Hematopoietic multipotent progenitor cell treated with erythropoietin and hydrocortisone succinate and interleukin-3 and kit ligand, for 15 days (in vitro differentiated cells): ENCODE results near the gene IL1F10.

Source experiments
- DNase-seq: peaks from one replicate; pipeline ENCODE4 v3.0.0-alpha.2; 2015; ENCODE audit warnings: low spot score

Gene IL1F10

GRCh38 chr2:113058998-113059960 lies 8.5 kb upstream of the IL1F10 start, which contains the start of gene IL36RN:
Gene IL36RN, plus strand, starts transcription at chr2:113059198. Its CDS starts 241 bp downstream, at chr2:113059439.
- no peak for DNase-seq

DNA sequence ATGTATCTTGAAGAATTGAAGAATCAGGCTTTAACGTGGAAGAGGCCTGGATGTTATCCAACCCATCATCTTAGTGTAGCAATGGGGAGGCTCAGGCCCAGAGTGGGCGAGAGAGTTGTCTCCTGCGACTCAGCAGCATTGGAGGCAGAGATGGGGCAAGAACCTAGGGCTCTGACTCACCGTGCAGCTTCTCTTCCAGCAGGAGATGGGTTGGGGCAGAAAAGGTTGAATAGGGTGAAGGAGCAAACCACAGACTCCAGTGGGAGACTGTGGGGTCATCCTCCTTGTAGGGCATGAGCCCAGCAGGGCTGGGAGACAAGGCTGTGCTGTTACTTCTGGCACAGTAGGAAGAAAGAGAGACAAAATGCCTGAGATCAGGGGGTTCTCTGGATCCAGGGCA lies 7.4 kb upstream of the IL1F10 start:
- DNase-seq = no peak

DNA sequence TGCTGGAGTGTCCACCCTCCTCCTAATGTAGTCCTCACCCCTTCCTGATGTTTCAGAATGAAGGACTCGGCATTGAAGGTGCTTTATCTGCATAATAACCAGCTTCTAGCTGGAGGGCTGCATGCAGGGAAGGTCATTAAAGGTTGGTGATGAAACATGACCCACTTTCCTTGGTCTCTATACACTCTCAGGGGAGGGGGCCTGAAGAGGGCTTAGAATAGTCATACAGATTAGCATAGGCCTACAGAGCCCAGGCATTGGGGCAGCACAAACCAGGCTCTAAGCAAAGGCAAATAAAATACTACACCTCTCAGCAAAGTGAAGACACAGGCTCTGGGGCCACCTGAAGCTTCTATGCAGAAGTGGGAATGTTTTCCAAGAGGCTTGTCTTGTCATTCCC lies 7.0 kb upstream of the IL1F10 start:
- DNase-seq = no peak

GRCh38 chr2:113061241-113061640 lies 6.5 kb upstream of the IL1F10 start:
- DNase-seq = no peak

- no peak for DNase-seq
Observed at GRCh38 chr2:113061896-113062770, 5.6 kb upstream of the IL1F10 start.

- DNase-seq = no peak
Observed at GRCh38 chr2:113064281-113064680, 3.5 kb upstream of the IL1F10 start.

DNA sequence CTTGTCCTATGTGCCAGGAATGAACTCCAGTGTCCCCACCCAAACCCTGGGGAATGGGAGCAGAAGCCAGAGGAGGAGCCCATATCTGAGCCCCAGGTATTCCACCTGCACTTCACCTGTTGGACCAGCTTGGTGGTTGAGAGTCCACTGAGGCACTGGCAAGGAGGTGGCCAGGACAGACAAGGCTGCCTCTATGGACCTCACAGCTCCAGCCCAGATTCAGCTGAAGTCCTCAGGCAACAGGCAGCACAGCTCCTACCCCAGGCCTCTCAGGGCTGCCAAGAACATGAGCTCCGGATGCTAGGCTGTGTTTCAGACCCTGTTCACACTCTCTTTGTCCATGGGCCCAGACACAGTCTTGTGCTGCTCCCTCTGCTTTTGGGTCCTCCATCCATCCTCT lies 2.9 kb upstream of the IL1F10 start:
- DNase-seq = no peak

- no peak for DNase-seq
Observed at GRCh38 chr2:113068249-113068648, 479 bp downstream of the IL1F10 start.

DNA sequence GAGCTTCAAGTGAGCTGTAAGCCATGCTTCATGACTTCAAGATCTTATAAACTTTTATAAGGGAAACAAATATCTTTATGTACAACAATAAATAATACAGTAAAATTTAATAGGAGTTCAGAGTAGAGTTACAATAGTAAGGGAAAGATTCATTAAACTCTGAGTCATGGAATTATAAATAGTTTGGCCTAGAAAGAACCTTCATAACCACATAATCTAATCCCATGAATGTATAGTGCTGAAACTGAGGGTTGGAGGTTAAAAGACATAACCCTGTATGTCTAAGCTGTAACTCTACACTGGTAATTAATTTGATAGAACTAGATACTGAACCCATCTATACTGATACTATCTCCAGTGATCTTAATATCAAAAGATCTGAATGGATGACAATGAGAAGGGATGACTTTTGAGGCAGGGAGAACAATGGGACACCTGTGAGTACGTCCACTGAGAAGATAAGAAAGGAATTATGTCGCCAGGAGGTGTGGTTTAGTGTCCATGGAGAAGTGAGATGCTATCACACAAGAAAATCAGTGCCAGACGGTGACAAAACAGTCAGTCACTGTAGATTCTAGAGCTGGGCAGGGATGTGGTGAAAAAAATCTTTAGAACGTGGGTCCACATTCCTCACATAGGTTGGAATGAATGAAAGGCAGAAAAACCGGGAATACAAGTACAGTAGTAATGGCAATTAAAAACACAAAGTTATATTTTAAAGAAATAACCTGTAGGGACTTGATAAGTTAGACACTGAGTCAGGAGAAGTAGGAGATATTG lies 1.1 kb downstream of the IL1F10 start:
- no peak for DNase-seq

- no peak for DNase-seq
Observed at GRCh38 chr2:113069676-113070605, 2.2 kb downstream of the IL1F10 start.

DNA sequence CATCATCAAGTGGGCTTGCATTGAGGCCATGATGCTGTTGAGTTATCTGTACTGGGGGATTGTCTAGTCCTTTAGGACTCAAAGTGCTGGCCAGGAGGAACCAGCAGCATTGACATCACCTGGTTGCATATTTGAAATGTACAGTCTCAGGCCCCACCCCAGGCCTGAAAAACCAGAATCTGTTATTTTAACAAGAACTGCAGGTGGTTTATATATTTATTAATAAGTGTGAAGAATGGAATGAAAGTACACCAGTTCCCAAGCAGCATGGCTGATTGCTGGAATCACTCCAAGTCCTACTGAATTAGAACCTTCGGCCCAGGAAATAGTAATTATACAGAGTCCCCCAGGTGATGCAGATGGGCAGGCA lies 2.8 kb downstream of the IL1F10 start:
- DNase-seq = no peak

DNA sequence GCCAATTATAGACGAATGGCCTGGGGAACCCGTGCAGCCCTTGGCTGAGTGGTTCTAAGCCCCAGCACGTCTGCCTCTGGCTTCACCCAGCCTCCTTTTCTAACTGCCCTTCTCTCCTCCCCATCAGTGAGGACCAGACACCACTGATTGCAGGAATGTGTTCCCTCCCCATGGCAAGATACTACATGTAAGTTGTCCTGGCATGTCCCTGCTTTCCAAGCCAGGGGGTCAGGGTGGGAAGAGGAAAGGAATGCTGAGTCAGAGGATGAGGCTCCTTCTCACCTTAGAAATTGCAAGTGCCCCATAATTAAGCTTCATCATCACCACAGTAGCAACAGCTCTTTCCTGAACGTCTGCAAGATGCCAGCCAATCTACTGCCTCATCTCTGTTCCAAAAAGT lies 4.8 kb downstream of the IL1F10 start:
- DNase-seq = no peak

DNA sequence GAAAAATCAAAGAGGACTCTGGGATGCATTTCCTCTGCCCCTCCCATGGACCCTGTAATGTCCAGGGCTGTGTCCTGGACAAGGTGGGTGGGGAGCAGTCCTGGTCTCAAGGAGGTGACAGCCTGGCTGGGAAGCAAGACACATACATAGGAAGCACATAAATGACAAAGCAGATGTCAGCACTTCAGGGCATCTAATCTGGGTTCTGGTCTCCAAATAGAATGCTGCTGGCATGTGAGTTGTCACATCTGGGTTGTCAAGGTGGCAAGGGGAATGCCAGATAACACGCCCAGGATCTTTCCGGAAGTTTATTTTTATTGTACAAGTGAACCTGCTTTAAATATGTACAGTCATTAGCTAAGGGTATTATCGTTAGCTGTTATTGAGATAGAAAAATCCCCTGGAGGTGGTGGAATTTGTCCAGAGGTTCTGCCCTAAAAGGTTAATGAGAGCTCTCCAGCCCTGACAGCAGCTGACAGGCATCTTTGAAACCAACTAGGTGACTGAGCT lies 5.6 kb downstream of the IL1F10 start:
- DNase-seq = no peak

GRCh38 chr2:113075030-113075429 lies 7.3 kb downstream of the IL1F10 start:
- no peak for DNase-seq

- no peak for DNase-seq
Observed at GRCh38 chr2:113075600-113075999, 7.8 kb downstream of the IL1F10 start.

GRCh38 chr2:113076954-113077669 lies 9.3 kb downstream of the IL1F10 start:
- no peak for DNase-seq

GRCh38 chr2:113077921-113078320 lies 10.2 kb downstream of the IL1F10 start:
- no peak for DNase-seq

DNA sequence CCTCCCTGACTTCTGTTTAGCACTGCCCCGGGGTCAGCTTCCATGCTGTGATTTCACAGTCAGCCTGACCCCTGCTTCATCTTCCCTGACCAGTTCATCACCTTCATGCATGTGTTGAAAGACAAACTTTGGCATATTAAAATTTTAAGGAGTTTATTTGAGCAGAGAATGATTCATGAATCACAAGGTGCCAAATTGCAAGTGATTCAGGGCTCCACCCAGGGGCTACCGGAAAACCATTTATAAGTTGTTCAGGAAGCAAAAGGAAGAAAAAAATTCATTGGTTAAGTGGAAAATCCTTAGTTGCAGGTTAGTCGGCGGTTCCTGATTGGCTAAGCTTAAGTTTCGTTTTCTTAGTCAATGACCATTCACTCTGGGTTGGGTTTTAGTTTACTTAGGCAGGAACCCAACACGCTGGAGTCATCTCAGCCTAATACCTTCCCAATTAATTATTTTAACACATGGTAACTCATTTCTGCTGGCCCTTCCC lies 10.6 kb downstream of the IL1F10 start:
- DNase-seq = no peak

- DNase-seq = no peak
Observed at GRCh38 chr2:113079131-113079530, 11.4 kb downstream of the IL1F10 start.

DNA sequence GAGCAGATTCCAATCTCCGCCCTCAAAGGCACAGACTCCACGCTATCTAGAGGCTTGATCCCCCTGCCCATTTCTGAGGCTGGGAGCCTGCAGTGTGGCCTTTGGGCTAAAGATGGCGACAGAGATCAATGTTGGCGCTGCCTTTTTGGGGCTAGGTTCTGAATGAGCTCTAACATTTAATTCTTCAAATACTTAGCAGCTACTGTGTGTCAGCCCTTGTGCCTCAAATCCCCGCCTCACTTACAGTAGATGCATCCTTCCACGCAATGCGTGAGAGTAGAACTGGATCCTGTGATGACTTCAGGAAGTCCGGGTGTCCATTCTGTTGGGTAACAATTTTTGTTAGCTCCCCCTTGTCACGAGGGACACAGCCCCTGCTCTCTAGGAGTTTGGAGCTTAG lies 12.4 kb downstream of the IL1F10 start:
- peak; percentile 43 for DNase-seq
